Prostate gland (tissue), 2 donors: ENCODE results near the gene DACT3. TPM values are rescaled to one million over a fixed set of nuclear protein-coding genes. Genes with fewer than 3 reads are reported as not detected.
"Not testable (repeated sequence)": the region's sequence is repeated elsewhere in the genome, so short reads cannot be mapped to it uniquely, and the experiment has no call there.

Source experiments
- DNase-seq: peaks from one replicate; pipeline ENCODE4 v3.0.0-alpha.2; 2019; ENCODE audit warnings: low spot score
- H3K27ac ChIP-seq, 2 donors: fragments of 200-600 bp; sonication (generic); 2 replicates each; pipeline ENCODE4 v1.5.1; 2017 to 2019
- H3K27me3 ChIP-seq: fragments of 200-600 bp; sonication (generic); replicated peaks from 2 replicates; pipeline ENCODE4 v1.5.1; 2019; ENCODE audit not compliant: insufficient read depth
- H3K36me3 ChIP-seq, 2 donors: fragments of 200-600 bp; sonication (generic); 1 replicate in 1 of 2; 2 replicates in 1 of 2; pipeline versions ENCODE4 v1.5.1 to v1.8.1; 2017 to 2019
- H3K4me1 ChIP-seq: fragments of 200-600 bp; sonication (generic); replicated peaks from 2 replicates; pipeline ENCODE4 v1.5.1; 2019
- H3K4me3 ChIP-seq, 2 donors: fragments of 200-600 bp; sonication (generic); 2 replicates each; pipeline ENCODE4 v1.5.1; 2017 to 2019
- H3K9me3 ChIP-seq: fragments of 200-600 bp; sonication (generic); 2 replicates; pipeline ENCODE4 v1.5.1; 2017
- CTCF ChIP-seq, 4 experiments: fragments of 200-600 bp in 2 of 4; fragments of 450-650 bp in 2 of 4; sonication (generic) in 2 of 4; IDR thresholded peaks; 1 replicate in 3 of 4; 2 replicates in 1 of 4; pipeline ENCODE4 v1.5.1; 2016 to 2019; ENCODE audit warnings: antibody characterized with exemption in 4 of 4, mild to moderate bottlenecking in 2 of 4, moderate library complexity in 2 of 4
- POLR2A ChIP-seq: fragments of 450-650 bp; IDR thresholded peaks from one replicate; pipeline ENCODE4 v1.6.1; 2016; ENCODE audit warnings: antibody characterized with exemption, mild to moderate bottlenecking
- POLR2AphosphoS5 ChIP-seq: sonication (generic); formaldehyde crosslinking; IDR thresholded peaks from one replicate; pipeline ENCODE4 v1.6.1; 2017; ENCODE audit warnings: antibody characterized with exemption
- WGBS: methylation state at CpG from one replicate; pipeline ENCODE4 v1.1.5; 2018; 5-methylcytosine and 5-hydroxymethylcytosine counted together
- intact Hi-C: fragments of 100-400 bp; cut with DNase I; formaldehyde crosslinking; loops from one replicate; pipeline ENCODE4 v1.14.2; 2022
- total RNA-seq, 2 donors: library from RNA; depleted of rRNA; stranded (reverse); fragments of >200 nt; gene quantifications; one replicate each; pipeline ENCODE4 v1.1.0, GENCODE V29; 2016

DACT3 gene
- total RNA-seq, 2 donors from 2014 or later: 8.6 to 28.1 TPM

GRCh38 chr19:46634045-46634655, 26.8 kb downstream of the DACT3 start:
- intact Hi-C loops: no loop called here

GRCh38 chr19:46633130-46633529, 27.9 kb downstream of the DACT3 start:
- Histone ChIP-seq H3K4me1 (no peaks in the 10 kb centered on the region), H3K4me3 (no peak overlapping the region), H3K27ac (no peak overlapping the region), H3K9me3 (no peaks in the 10 kb centered on the region), H3K27me3 (peaks cover 2% of the 10 kb centered on the region), H3K36me3 (no peaks in the 10 kb centered on the region)
- intact Hi-C loops: no loop called here
- WGBS: 90% methylated on average over 3 of the region's 3 CpGs
- TF ChIP-seq CTCF (IDR thresholded peaks at IDR 0.05): no peak
- TF ChIP-seq POLR2A: no peak
- TF ChIP-seq POLR2AphosphoS5: no peak
- no peak for DNase-seq

More at GRCh38 chr19:46634045-46634655, 26.8 kb downstream of the DACT3 start:
- no peaks in the 10 kb centered on the region for H3K4me1 ChIP-seq
- H3K4me3 ChIP-seq: peak overlapping the region in 1 of 2 donors; percentile 7
- no peaks in the 10 kb centered on the region for H3K9me3 ChIP-seq
- H3K27me3 ChIP-seq: peaks cover 2% of the 10 kb centered on the region
- no peak overlapping the region for H3K27ac ChIP-seq
- TF ChIP-seq CTCF (IDR thresholded peaks at IDR 0.05) (no peak), POLR2A (peak; percentile 44), POLR2AphosphoS5 (peak; percentile 41)
- peak; percentile 92 for DNase-seq
- H3K36me3 ChIP-seq: no peaks in the 10 kb centered on the region
- 10% methylated on average over 32 of the region's 38 CpGs for WGBS

GRCh38 chr19:46631481-46631880, 29.5 kb downstream of the DACT3 start:
- intact Hi-C loops: no loop called here
- Histone ChIP-seq H3K9me3 (no peaks in the 10 kb centered on the region), H3K4me3 (no peak overlapping the region), H3K27ac (no peak overlapping the region), H3K36me3 (no peaks in the 10 kb centered on the region), H3K27me3 (peaks cover 2% of the 10 kb centered on the region), H3K4me1 (no peaks in the 10 kb centered on the region)
- WGBS: 56% methylated on average over 6 of the region's 6 CpGs
- no peak for DNase-seq
- TF ChIP-seq POLR2A (no peak), POLR2AphosphoS5 (no peak), CTCF (IDR thresholded peaks at IDR 0.05) (no peak)

GRCh38 chr19:46630586-46631205, 30.3 kb downstream of the DACT3 start:
- H3K4me3 ChIP-seq: no peak overlapping the region
- WGBS: 71% methylated on average over 13 of the region's 14 CpGs
- no peak for DNase-seq
- H3K36me3 ChIP-seq: no peaks in the 10 kb centered on the region
- H3K4me1 ChIP-seq: no peaks in the 10 kb centered on the region
- TF ChIP-seq POLR2A (no peak), POLR2AphosphoS5 (no peak), CTCF (IDR thresholded peaks at IDR 0.05) (no peak)
- intact Hi-C loops: no loop called here
- peaks cover 2% of the 10 kb centered on the region for H3K27me3 ChIP-seq
- H3K9me3 ChIP-seq: no peaks in the 10 kb centered on the region
- H3K27ac ChIP-seq: no peak overlapping the region

GRCh38 chr19:46629546-46630025, 31.4 kb downstream of the DACT3 start:
- DNase-seq: no peak
- Histone ChIP-seq H3K36me3 (no peaks in the 10 kb centered on the region), H3K27ac (no peak overlapping the region), H3K9me3 (no peaks in the 10 kb centered on the region), H3K27me3 (peaks cover 2% of the 10 kb centered on the region), H3K4me3 (no peak overlapping the region), H3K4me1 (no peaks in the 10 kb centered on the region)
- intact Hi-C loops: no loop called here
- no peak for TF ChIP-seq CTCF (IDR thresholded peaks at IDR 0.05)
- no peak for TF ChIP-seq POLR2AphosphoS5
- no peak for TF ChIP-seq POLR2A
- WGBS: 85% methylated on average over 15 of the region's 15 CpGs

- H3K27ac ChIP-seq, intact Hi-C loops, H3K9me3 ChIP-seq, H3K36me3 ChIP-seq, H3K4me1 ChIP-seq, H3K27me3 ChIP-seq, H3K4me3 ChIP-seq, DNase-seq: not testable (repeated sequence)
- 93% methylated on average over 7 of the region's 7 CpGs for WGBS
These were observed 32.0 kb downstream of the DACT3 start for GRCh38 chr19:46628970-46629369.
